ENCODE results near the gene F9.
"Not testable (repeated sequence)": the region's sequence is repeated elsewhere in the genome, so short reads cannot be mapped to it uniquely, and the experiment has no call there.

DNA sequence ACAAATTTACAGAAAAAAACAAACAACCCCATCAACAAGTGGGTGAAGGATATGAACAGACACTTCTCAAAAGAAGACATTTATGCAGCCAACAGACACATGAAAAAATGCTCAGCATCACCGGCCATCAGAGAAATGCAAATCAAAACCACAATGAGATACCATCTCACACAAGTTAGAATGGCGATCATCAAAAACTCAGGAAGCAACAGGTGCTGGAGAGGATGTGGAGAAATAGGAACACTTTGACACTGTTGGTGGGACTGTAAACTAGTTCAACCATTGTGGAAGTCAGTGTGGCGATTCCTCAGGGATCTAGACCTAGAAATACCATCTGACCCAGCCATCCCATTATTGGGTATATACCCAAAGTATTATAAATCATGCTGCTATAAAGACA lies 1.7 kb upstream of the F9 start:
- TF ChIP-seq, protein P1, sequence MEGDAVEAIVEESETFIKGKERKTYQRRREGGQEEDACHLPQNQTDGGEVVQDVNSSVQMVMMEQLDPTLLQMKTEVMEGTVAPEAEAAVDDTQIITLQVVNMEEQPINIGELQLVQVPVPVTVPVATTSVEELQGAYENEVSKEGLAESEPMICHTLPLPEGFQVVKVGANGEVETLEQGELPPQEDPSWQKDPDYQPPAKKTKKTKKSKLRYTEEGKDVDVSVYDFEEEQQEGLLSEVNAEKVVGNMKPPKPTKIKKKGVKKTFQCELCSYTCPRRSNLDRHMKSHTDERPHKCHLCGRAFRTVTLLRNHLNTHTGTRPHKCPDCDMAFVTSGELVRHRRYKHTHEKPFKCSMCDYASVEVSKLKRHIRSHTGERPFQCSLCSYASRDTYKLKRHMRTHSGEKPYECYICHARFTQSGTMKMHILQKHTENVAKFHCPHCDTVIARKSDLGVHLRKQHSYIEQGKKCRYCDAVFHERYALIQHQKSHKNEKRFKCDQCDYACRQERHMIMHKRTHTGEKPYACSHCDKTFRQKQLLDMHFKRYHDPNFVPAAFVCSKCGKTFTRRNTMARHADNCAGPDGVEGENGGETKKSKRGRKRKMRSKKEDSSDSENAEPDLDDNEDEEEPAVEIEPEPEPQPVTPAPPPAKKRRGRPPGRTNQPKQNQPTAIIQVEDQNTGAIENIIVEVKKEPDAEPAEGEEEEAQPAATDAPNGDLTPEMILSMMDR (IDR thresholded peaks at IDR 0.05): not testable (repeated sequence)
- not testable (repeated sequence) for TF ChIP-seq POLR2A (IDR thresholded peaks at IDR 0.05)
